ENCODE data around the gene RET. TPM values are rescaled to one million over a fixed set of nuclear protein-coding genes. Genes with fewer than 3 reads are reported as not detected.

RET gene
- total and polyA plus RNA-seq, 2 of the 8 experiments (the other 6 are each of a cell fraction or from before 2014, with no cell fraction given), result 6.7 to 8.4 TPM

DNA sequence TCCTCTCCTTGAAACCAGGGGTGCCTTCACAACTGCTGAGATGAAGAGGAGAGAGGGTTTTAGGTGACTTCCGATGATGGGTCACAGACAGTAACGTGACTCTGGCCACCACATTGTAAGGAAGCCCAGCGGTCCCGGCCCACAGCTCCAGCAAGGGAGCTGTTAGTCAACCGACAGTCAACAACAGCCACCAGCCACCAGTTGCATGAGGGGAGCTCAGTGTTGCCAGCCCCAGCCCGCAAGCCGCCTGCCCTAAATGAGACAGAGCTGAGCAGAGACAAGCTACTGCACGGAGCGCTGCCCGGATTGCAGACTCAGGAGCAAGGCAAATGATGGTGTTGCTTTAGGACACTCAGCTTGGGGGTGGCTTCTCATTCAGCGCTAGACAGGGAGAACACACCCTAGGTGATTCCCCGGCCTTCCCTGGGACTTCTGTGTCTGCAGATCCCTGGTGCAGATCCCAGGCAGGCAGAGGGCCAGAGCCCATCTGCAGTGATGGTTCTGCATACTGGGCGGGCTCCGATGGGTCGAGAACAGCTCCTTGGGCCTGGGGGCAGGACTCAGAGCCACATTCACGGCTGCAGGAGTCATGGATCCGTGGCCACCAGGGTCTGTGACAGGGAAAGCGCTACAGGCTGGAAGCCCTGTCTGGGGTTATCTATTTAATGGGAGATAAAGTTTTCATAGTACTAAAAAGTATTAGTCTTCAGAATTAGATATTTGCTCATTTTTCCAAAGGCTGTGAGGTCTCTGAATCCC lies 14.3 kb upstream of the RET start:
- H2BK15ac ChIP-seq (ENCODE audit: low read length), result no peak overlapping the region
- TF ChIP-seq SP1 (IDR thresholded peaks at IDR 0.05; ENCODE audit: low read depth, low read length) (no peak), BCL11A (IDR thresholded peaks at IDR 0.05; ENCODE audit: low read depth in 2 of 2, low read length in 2 of 2) (no peak), CHD1 (IDR thresholded peaks at IDR 0.05; ENCODE audit: low read depth, low read length) (no peak), SIX5 (IDR thresholded peaks at IDR 0.05; ENCODE audit: low read depth, low read length) (no peak), MAFK (IDR thresholded peaks at IDR 0.05; ENCODE audit: low read depth, low read length) (no peak), HDAC6 (IDR thresholded peaks at IDR 0.05; ENCODE audit: low read depth, low read length) (no peak), BACH1 (IDR thresholded peaks at IDR 0.05; ENCODE audit: low read length) (no peak), RXRA (IDR thresholded peaks at IDR 0.05; ENCODE audit: insufficient read depth, low read depth, low read length) (no peak), GTF2F1 (IDR thresholded peaks at IDR 0.05; ENCODE audit: borderline replicate concordance, low read depth, low read length) (no peak), TBP (IDR thresholded peaks at IDR 0.05; ENCODE audit: low read depth, low read length) (no peak), TAF1 (IDR thresholded peaks at IDR 0.05; ENCODE audit: low read depth, low read length) (no peak), GABPA (IDR thresholded peaks at IDR 0.05; ENCODE audit: borderline replicate concordance, insufficient read depth, low read length) (no peak)
- TF ChIP-seq, protein P1, sequence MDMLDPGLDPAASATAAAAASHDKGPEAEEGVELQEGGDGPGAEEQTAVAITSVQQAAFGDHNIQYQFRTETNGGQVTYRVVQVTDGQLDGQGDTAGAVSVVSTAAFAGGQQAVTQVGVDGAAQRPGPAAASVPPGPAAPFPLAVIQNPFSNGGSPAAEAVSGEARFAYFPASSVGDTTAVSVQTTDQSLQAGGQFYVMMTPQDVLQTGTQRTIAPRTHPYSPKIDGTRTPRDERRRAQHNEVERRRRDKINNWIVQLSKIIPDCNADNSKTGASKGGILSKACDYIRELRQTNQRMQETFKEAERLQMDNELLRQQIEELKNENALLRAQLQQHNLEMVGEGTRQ (IDR thresholded peaks at IDR 0.05; ENCODE audit: low read length), result no peak

More for the DNA sequence above, 14.3 kb upstream of the RET start:
- Histone ChIP-seq H3K18ac (ENCODE audit: extremely low read depth, low read length) (no peak overlapping the region), H2AFZ (ENCODE audit: low read length) (no peak overlapping the region), H3K9ac (replicated peaks in 1 of 4; ENCODE audit: extremely low read depth in 1 of 4, low read depth in 3 of 4, low read length in 3 of 4) (no peak overlapping the region), H4K91ac (replicated peaks; ENCODE audit: insufficient read length, low read length) (no peak overlapping the region), H4K5ac (ENCODE audit: insufficient read length, low read depth, low read length) (no peak overlapping the region), H3K4ac (replicated peaks; ENCODE audit: insufficient read length, low read depth, low read length) (no peak overlapping the region), H3K23me2 (ENCODE audit: low read depth, low read length) (no peaks in the 10 kb centered on the region), H3K9me3 (ENCODE audit: insufficient read depth in 2 of 2, low read depth in 1 of 2, low read length in 1 of 2) (no peaks in the 10 kb centered on the region), H4K20me1 (replicated peaks in 1 of 2; ENCODE audit: control insufficient read depth in 1 of 2, insufficient read depth in 2 of 2, low read length in 2 of 2) (no peaks in the 10 kb centered on the region), H3K27me3 (replicated peaks in 1 of 4; ENCODE audit: control insufficient read depth in 3 of 4, extremely low read depth in 1 of 4, insufficient read depth in 3 of 4, low read length in 3 of 4) (no peaks in the 10 kb centered on the region; a peak in 1 of 7 replicates), H2AK5ac (ENCODE audit: low read depth, low read length) (no peak overlapping the region), H3K79me2 (ENCODE audit: control insufficient read depth in 1 of 2, insufficient read depth in 2 of 2, low read length in 2 of 2) (no peaks in the 10 kb centered on the region), H3K79me1 (ENCODE audit: low read depth, low read length) (no peaks in the 10 kb centered on the region), H2BK20ac (ENCODE audit: low read length) (no peak overlapping the region), H3K4me1 (replicated peaks in 1 of 4; ENCODE audit: control insufficient read depth in 3 of 4, insufficient read depth in 4 of 4, low read length in 3 of 4) (peaks cover 0 to 8% (median 5%) of the 10 kb centered on the region in 4 experiments; a peak in 4 of 7 replicates), H3K4me2 (ENCODE audit: insufficient read depth in 1 of 2, low read depth in 2 of 2, low read length in 2 of 2) (no peak overlapping the region), H2BK120ac (replicated peaks; ENCODE audit: low read depth, low read length) (no peak overlapping the region), H4K8ac (ENCODE audit: extremely low read depth, insufficient read depth, low read length) (no peak overlapping the region), H2BK5ac (ENCODE audit: low read depth, low read length) (no peak overlapping the region), H3K14ac (ENCODE audit: insufficient read length) (no peak overlapping the region), H3K36me3 (ENCODE audit: control insufficient read depth in 2 of 4, insufficient read depth in 4 of 4, low read length in 3 of 4) (no peaks in the 10 kb centered on the region), H3K4me3 (ENCODE audit: extremely low read depth in 1 of 4, insufficient read depth in 2 of 4, low read depth in 3 of 4, low read length in 4 of 4) (no peak overlapping the region), H3K56ac (replicated peaks; ENCODE audit: insufficient read length, low read depth, low read length) (no peak overlapping the region), H3K23ac (ENCODE audit: insufficient read length) (no peak overlapping the region), H2BK12ac (ENCODE audit: low read depth, low read length) (no peak overlapping the region), H3K27ac (ENCODE audit: low read depth, low read length) (no peak overlapping the region)
- no peak for DNase-seq (ENCODE audit: low read depth in 1 of 2, low spot score in 2 of 2)
- CTCF ChIA-PET (ENCODE audit: partially characterized antibody), result interaction anchor here (0.9 to 9.6 kb wide), 4 partner anchors 16 to 202 kb away, joined by 3 to 100 read pairs (median 4); partner anchors contain the start of gene RET
- FAIRE-seq, result no peak
- POLR2A ChIA-PET (ENCODE audit: partially characterized antibody), result no interaction called here
- 92% methylated on average over 18 of the region's 18 CpGs; no CpG with 5 or more reads in 1 of the 2 experiments for WGBS, 2 experiments (ENCODE audit: extremely low coverage in 1 of 2, insufficient coverage in 1 of 2, insufficient read length in 1 of 2, insufficient replicate concordance in 2 of 2, low coverage in 1 of 2, low lambda C conversion rate in 2 of 2, missing lambda C conversion rate in 1 of 2)

All from H1 (cell line).